Lung (tissue), 12 donors: Measurements from ENCODE around the gene CNGB1. TPM values are rescaled to one million over a fixed set of nuclear protein-coding genes. Genes with fewer than 3 reads are reported as not detected.
A peak's percentile ranks its signal among the peaks of the same experiment; 100 is the strongest.
"Not testable (repeated sequence)": the region's sequence is repeated elsewhere in the genome, so short reads cannot be mapped to it uniquely, and the experiment has no call there.

Source experiments
- ATAC-seq: fragments of 200-7000 bp; cut with Tn5 transposase; one replicate; pipeline ENCODE4 v1.9.1; 2020; ENCODE audit warnings: moderate number of reproducible peaks; ENCODE audit not compliant: insufficient read depth, low FRiP score
- DNase-seq, 3 donors: peaks; one replicate each; pipeline ENCODE4 v3.0.0-alpha.2; 2013 to 2017
- H3K27ac ChIP-seq, 2 donors: one replicate each; pipeline ENCODE4 v1.5.1; 2013; ENCODE audit warnings: mild to moderate bottlenecking in 2 of 2, moderate library complexity in 2 of 2, control low read depth in 1 of 2, inconsistent platforms in 1 of 2, low read depth in 1 of 2, low read length in 1 of 2
- H3K27me3 ChIP-seq, 3 donors: one replicate each; pipeline ENCODE4 v1.5.1; 2013; ENCODE audit warnings: low read length in 2 of 3; ENCODE audit not compliant: control insufficient read depth in 3 of 3, insufficient read depth in 3 of 3
- H3K36me3 ChIP-seq, 4 donors: one replicate each; pipeline ENCODE4 v1.5.1; 2013; ENCODE audit warnings: low read length in 4 of 4, mild to moderate bottlenecking in 1 of 4, moderate library complexity in 1 of 4; ENCODE audit not compliant: control insufficient read depth in 4 of 4, insufficient read depth in 4 of 4
- H3K4me1 ChIP-seq, 5 donors: one replicate each; pipeline ENCODE4 v1.5.1; 2013; ENCODE audit warnings: low read length in 5 of 5, mild to moderate bottlenecking in 2 of 5, moderate library complexity in 1 of 5; ENCODE audit not compliant: control insufficient read depth in 5 of 5, insufficient read depth in 5 of 5
- H3K4me3 ChIP-seq: one replicate; pipeline ENCODE4 v1.5.1; 2013; ENCODE audit warnings: mild to moderate bottlenecking, control low read depth, moderate library complexity
- H3K9ac ChIP-seq, 2 donors: one replicate each; pipeline ENCODE4 v1.5.1; 2013; ENCODE audit warnings: low read length in 2 of 2, control low read depth in 1 of 2; ENCODE audit not compliant: insufficient read depth in 1 of 2
- H3K9me3 ChIP-seq, 4 donors: one replicate each; pipeline ENCODE4 v1.5.1; 2013; ENCODE audit warnings: low read length in 3 of 4, mild to moderate bottlenecking in 1 of 4, moderate library complexity in 1 of 4; ENCODE audit not compliant: control insufficient read depth in 4 of 4, insufficient read depth in 3 of 4
- WGBS, 2 donors: extraction: QIAGEN DNeasy Blood & Tissue Kit; methylation state at CpG; one replicate each; pipeline ENCODE4 v1.1.7; 2013; 5-methylcytosine and 5-hydroxymethylcytosine counted together
- polyA plus RNA-seq, 2 donors: library from polyadenylated mRNA; stranded (reverse); fragments of 200-250 nt; gene quantifications; one replicate each; pipeline ENCODE4 v1.2.1, GENCODE V29; 2013
- total RNA-seq, 2 donors: library from RNA; depleted of rRNA in 1 of 2; stranded (reverse); fragments of >200 nt in 1 of 2; gene quantifications; one replicate each; pipeline ENCODE4 v1.2.1, GENCODE V29; 2014 to 2021
- TF ChIP-seq, protein P1 (sequence below): IDR thresholded peaks from 2 replicates; pipeline ENCODE4 v1.5.1; 2012; ENCODE audit warnings: mild to moderate bottlenecking; ENCODE audit errors: control extremely low read depth, extremely low read depth
- donor health status: control.
- donor health status: control.
- donor health status: Bipolar disorder and iron deficiency.
- donor health status: healthy.
- donor health status: DM: yes; HTN: yes; CAD: no.

The CNGB1 gene
- total and polyA plus RNA-seq, 4 donors, result 0.14 to 0.43 (median 0.19) TPM

GRCh38 chr16:58011652-58012051 is 40.7 kb upstream of the CNGB1 start:
- Histone ChIP-seq H3K9ac (no peak overlapping the region), H3K4me1 (no peaks in the 10 kb centered on the region), H3K4me3 (no peak overlapping the region), H3K27ac (no peak overlapping the region), H3K27me3 (no peaks in the 10 kb centered on the region), H3K36me3 (peaks cover 2 to 23% (median 8%) of the 10 kb centered on the region in 4 donors), H3K9me3 (no peaks in the 10 kb centered on the region)
- no peak for DNase-seq
- ATAC-seq, result no peak
- TF ChIP-seq, protein P1, sequence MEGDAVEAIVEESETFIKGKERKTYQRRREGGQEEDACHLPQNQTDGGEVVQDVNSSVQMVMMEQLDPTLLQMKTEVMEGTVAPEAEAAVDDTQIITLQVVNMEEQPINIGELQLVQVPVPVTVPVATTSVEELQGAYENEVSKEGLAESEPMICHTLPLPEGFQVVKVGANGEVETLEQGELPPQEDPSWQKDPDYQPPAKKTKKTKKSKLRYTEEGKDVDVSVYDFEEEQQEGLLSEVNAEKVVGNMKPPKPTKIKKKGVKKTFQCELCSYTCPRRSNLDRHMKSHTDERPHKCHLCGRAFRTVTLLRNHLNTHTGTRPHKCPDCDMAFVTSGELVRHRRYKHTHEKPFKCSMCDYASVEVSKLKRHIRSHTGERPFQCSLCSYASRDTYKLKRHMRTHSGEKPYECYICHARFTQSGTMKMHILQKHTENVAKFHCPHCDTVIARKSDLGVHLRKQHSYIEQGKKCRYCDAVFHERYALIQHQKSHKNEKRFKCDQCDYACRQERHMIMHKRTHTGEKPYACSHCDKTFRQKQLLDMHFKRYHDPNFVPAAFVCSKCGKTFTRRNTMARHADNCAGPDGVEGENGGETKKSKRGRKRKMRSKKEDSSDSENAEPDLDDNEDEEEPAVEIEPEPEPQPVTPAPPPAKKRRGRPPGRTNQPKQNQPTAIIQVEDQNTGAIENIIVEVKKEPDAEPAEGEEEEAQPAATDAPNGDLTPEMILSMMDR, result no peak
- WGBS, 2 donors, result 81 to 97% methylated on average over 3 of the region's 3 CpGs

DNA sequence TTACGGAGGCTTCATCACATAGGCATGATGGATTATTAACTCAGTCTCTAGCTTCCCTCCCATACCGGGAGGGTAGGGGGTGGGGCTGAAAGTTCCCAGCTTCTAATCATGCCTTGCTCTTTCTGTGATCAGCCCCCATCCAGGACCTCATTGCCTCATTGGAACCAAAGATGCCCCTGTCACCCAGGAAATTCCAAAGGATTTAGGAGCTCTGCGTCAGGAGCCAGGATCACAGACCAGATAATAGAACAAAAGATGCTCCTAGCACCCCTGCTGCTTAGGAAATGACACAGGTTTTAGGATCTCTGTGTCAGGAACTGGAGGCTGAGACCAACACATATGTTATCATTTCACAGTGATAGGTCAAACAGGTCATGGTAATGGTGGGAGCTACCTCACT is 40.0 kb upstream of the CNGB1 start:
- Histone ChIP-seq H3K9ac (no peak overlapping the region), H3K27ac (no peak overlapping the region), H3K9me3 (no peaks in the 10 kb centered on the region), H3K27me3 (no peaks in the 10 kb centered on the region), H3K4me1 (no peaks in the 10 kb centered on the region), H3K4me3 (no peak overlapping the region), H3K36me3 (peaks cover 2 to 23% (median 8%) of the 10 kb centered on the region in 4 donors)
- WGBS, 2 donors, result 74 to 82% methylated on average over 3 of the region's 3 CpGs
- no peak for ATAC-seq
- TF ChIP-seq, protein P1, result no peak
- no peak for DNase-seq

DNA sequence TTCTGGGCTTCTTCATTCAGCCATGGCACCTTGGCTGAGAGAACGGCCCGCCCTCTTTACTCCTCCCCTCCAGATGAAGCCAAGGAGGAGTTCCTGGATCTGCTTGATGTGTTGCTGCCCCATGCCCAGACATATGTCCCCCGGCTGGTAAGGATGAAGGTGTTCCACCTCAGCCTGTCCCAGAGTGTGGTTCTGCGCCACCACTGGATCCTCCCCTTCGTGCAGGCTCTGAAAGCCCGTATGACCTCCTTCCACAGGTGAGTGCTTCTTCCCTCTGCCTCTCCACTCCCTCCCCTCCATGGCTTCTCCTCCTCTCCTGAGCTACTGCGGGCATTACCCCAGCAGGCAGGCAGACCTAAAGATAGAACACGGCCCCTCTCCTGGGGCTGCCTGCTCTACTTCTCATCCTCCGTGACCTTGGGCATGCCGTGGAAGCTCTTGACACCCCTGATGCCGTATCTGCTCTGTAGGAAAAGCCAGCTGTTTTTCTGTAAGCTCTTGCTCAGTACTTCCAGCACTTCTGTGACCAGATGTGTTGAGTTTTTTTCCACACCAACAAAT is 39.0 kb upstream of the CNGB1 start:
- DNase-seq (no peak), ATAC-seq (no peak)
- WGBS, 2 donors, result 94 to 95% methylated on average over 11 of the region's 11 CpGs
- Histone ChIP-seq H3K27me3 (no peaks in the 10 kb centered on the region), H3K4me3 (no peak overlapping the region), H3K36me3 (peaks cover 0 to 23% (median 8%) of the 10 kb centered on the region in 4 donors), H3K9me3 (no peaks in the 10 kb centered on the region), H3K27ac (no peak overlapping the region), H3K4me1 (no peaks in the 10 kb centered on the region), H3K9ac (no peak overlapping the region)
- TF ChIP-seq, protein P1, result no peak

DNA sequence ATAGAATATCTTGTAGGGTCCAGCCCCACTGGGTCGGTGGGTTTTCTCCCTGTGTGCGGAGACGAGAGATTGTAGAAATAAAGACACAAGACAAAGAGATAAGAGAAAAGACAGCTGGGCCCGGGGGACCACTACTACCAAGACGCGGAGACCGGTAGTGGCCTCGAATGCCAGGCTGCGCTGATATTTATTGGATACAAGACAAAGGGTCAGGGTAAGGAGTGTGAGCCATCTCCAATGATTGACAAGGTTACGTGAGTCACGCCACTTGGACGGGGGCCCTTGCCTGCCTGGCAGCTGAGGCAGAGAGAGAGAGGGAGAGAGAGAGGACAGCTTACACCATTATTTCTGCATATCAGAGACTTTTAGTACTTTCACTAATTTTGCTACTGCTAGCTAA is 33.8 kb upstream of the CNGB1 start:
- H3K27me3 ChIP-seq, H3K4me1 ChIP-seq, H3K27ac ChIP-seq, H3K9ac ChIP-seq, H3K36me3 ChIP-seq, H3K4me3 ChIP-seq, H3K9me3 ChIP-seq, ATAC-seq: not testable (repeated sequence)
- DNase-seq, result peak in 1 of 3 donors; percentile 7
- 91 to 97% methylated on average over 12 of the region's 12 CpGs for WGBS, 2 donors
